HEK293 (cell line): ENCODE measurements around the gene ZNF831.

Experiments used
- KLF10 ChIP-seq: fragments of 450-650 bp; IDR thresholded peaks from 2 replicates; pipeline ENCODE4 v1.5.1; 2018; ENCODE audit warnings: missing biosample characterization, mild to moderate bottlenecking, missing genetic modification characterization
- ZNF174 ChIP-seq: fragments of 450-650 bp; formaldehyde crosslinking; IDR thresholded peaks from 2 replicates; pipeline ENCODE4 v1.5.0; 2017; ENCODE audit warnings: missing biosample characterization, mild to moderate bottlenecking, missing genetic modification characterization
- ZNF311 ChIP-seq: fragments of 450-650 bp; formaldehyde crosslinking; IDR thresholded peaks from 2 replicates; pipeline ENCODE4 v1.5.1; 2017; ENCODE audit warnings: missing biosample characterization, missing genetic modification characterization, borderline replicate concordance

- TF ChIP-seq ZNF311 (tag by site-specific recombination) (no peak), KLF10 (tag by site-specific recombination) (no peak), ZNF174 (tag by site-specific recombination) (no peak)
Observed at GRCh38 chr20:59231124-59231804, 67.6 kb downstream of the ZNF831 start.
